ENCODE measurements around the gene TMPRSS11D.

DNA sequence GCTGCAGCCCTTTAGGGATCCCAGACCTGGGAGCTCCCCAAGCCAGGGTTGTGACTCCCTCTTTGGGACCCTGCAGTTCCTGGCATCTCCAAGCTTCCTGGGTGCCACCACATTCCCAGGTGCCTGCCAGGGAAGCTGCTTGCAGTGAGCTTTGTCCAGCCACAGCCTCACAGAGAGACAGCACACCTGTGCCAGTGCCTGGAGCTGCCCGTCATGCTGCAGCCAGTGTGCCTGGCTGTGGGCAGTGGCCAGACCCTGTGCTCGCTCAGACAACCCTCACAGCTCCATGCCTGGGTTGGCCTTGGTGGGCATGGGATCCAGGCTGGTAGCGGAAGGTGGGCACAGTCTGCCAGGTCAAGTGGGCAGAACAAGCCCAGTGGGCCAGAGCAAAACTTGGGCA, 43.4 kb upstream of the TMPRSS11D start:
- TF ChIP-seq, protein P1, sequence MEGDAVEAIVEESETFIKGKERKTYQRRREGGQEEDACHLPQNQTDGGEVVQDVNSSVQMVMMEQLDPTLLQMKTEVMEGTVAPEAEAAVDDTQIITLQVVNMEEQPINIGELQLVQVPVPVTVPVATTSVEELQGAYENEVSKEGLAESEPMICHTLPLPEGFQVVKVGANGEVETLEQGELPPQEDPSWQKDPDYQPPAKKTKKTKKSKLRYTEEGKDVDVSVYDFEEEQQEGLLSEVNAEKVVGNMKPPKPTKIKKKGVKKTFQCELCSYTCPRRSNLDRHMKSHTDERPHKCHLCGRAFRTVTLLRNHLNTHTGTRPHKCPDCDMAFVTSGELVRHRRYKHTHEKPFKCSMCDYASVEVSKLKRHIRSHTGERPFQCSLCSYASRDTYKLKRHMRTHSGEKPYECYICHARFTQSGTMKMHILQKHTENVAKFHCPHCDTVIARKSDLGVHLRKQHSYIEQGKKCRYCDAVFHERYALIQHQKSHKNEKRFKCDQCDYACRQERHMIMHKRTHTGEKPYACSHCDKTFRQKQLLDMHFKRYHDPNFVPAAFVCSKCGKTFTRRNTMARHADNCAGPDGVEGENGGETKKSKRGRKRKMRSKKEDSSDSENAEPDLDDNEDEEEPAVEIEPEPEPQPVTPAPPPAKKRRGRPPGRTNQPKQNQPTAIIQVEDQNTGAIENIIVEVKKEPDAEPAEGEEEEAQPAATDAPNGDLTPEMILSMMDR (IDR thresholded peaks at IDR 0.05) = no peak
- TF ChIP-seq POLR2A (IDR thresholded peaks at IDR 0.05) = no peak

Data from heart left ventricle (tissue), 13 donors.